Liver (tissue), 9 donors: Measurements from ENCODE around the gene NADK. TPM values are rescaled to one million over a fixed set of nuclear protein-coding genes. Genes with fewer than 3 reads are reported as not detected.
"Not testable (repeated sequence)": the region's sequence is repeated elsewhere in the genome, so short reads cannot be mapped to it uniquely, and the experiment has no call there.

ENCODE experiments used
- DNase-seq: peaks from one replicate; pipeline ENCODE4 v3.0.0-alpha.2; 2017; ENCODE audit warnings: low spot score
- H3K27ac ChIP-seq, 2 donors: one replicate each; pipeline ENCODE4 v1.7.0; 2013; ENCODE audit warnings: inconsistent platforms in 2 of 2, low read length in 2 of 2, control low read depth in 1 of 2, low read depth in 1 of 2, mild to moderate bottlenecking in 1 of 2
- H3K27me3 ChIP-seq, 4 donors: one replicate each; pipeline versions ENCODE4 v1.6.1 to v1.7.0; 2013; ENCODE audit warnings: low read length in 3 of 4, inconsistent platforms in 1 of 4, mild to moderate bottlenecking in 1 of 4, moderate library complexity in 1 of 4; ENCODE audit not compliant: control insufficient read depth in 4 of 4, insufficient read depth in 4 of 4
- H3K36me3 ChIP-seq, 4 donors: one replicate each; pipeline versions ENCODE4 v1.6.1 to v1.7.0; 2013; ENCODE audit warnings: low read length in 3 of 4, mild to moderate bottlenecking in 3 of 4, low read depth in 1 of 4, moderate library complexity in 1 of 4; ENCODE audit not compliant: control insufficient read depth in 4 of 4, insufficient read depth in 3 of 4
- H3K4me1 ChIP-seq, 4 donors: one replicate each; pipeline versions ENCODE4 v1.6.1 to v1.7.0; 2013; ENCODE audit warnings: low read length in 3 of 4, mild to moderate bottlenecking in 3 of 4, moderate library complexity in 1 of 4; ENCODE audit not compliant: control insufficient read depth in 4 of 4, insufficient read depth in 4 of 4
- H3K4me3 ChIP-seq, 3 donors: one replicate each; pipeline versions ENCODE4 v1.6.1 to v1.7.0; 2013; ENCODE audit warnings: low read length in 3 of 3, control low read depth in 1 of 3, low read depth in 1 of 3, mild to moderate bottlenecking in 1 of 3
- H3K9ac ChIP-seq, 2 donors: one replicate each; pipeline ENCODE4 v1.7.0; 2013; ENCODE audit warnings: low read length in 2 of 2, mild to moderate bottlenecking in 2 of 2, moderate library complexity in 2 of 2, control low read depth in 1 of 2, low read depth in 1 of 2
- H3K9me3 ChIP-seq, 4 donors: one replicate each; pipeline versions ENCODE4 v1.6.1 to v1.7.0; 2013; ENCODE audit warnings: low read length in 3 of 4; ENCODE audit not compliant: control insufficient read depth in 4 of 4
- FOXA1 ChIP-seq: IDR thresholded peaks from 2 replicates; pipeline ENCODE4 v1.6.1; 2016; ENCODE audit warnings: antibody characterized with exemption
- GABPA ChIP-seq, 2 donors: IDR thresholded peaks in 1 of 2; conservative IDR thresholded peaks in 1 of 2; 2 replicates each; pipeline ENCODE4 v1.6.1; 2016; ENCODE audit warnings: antibody characterized with exemption in 2 of 2, mild to moderate bottlenecking in 1 of 2, moderate library complexity in 1 of 2
- HNF4A ChIP-seq, 2 donors: conservative IDR thresholded peaks; 2 replicates each; pipeline ENCODE4 v1.6.1; 2016; ENCODE audit warnings: antibody characterized with exemption in 2 of 2, mild to moderate bottlenecking in 2 of 2
- HNF4G ChIP-seq: IDR thresholded peaks from 2 replicates; pipeline ENCODE4 v1.6.1; 2016; ENCODE audit warnings: antibody characterized with exemption
- JUND ChIP-seq, 2 donors: IDR thresholded peaks; 2 replicates each; pipeline ENCODE4 v1.6.1; 2016; ENCODE audit warnings: antibody characterized with exemption in 2 of 2
- MAX ChIP-seq: IDR thresholded peaks from 2 replicates; pipeline ENCODE4 v1.6.1; 2016; ENCODE audit warnings: antibody characterized with exemption
- SP1 ChIP-seq: IDR thresholded peaks from 2 replicates; pipeline ENCODE4 v1.6.1; 2018; ENCODE audit warnings: antibody characterized with exemption, mild to moderate bottlenecking
- TAF1 ChIP-seq: conservative IDR thresholded peaks from 2 replicates; pipeline ENCODE4 v1.6.1; 2016; ENCODE audit warnings: antibody characterized with exemption, mild to moderate bottlenecking
- YY1 ChIP-seq: IDR thresholded peaks from 2 replicates; pipeline ENCODE4 v1.6.1; 2016; ENCODE audit warnings: antibody characterized with exemption, mild to moderate bottlenecking
- WGBS: extraction: QIAGEN DNeasy Blood & Tissue Kit; methylation state at CpG from one replicate; pipeline ENCODE4 v1.1.7; 2013; 5-methylcytosine and 5-hydroxymethylcytosine counted together
- polyA plus RNA-seq, 2 donors: library from polyadenylated mRNA; stranded (reverse) in 1 of 2; unstranded in 1 of 2; fragments of 200-250 nt in 1 of 2; fragments of >200 nt in 1 of 2; fragmentation: Nextera tagmentation in 1 of 2; extraction: Ambion mirVana in 1 of 2; gene quantifications; one replicate each; pipeline versions ENCODE4 v1.2.1 to v1.2.3, GENCODE V29; 2013 to 2015
- total RNA-seq, 2 donors: library from RNA; depleted of rRNA; stranded (reverse); fragments of >200 nt; gene quantifications; one replicate each; pipeline ENCODE4 v1.2.3, GENCODE V29; 2014
- donor health status: healthy.
- donor health status: healthy.
- donor health status: healthy.
- donor health status: healthy.
- donor health status: healthy.

Gene NADK
- total and polyA plus RNA-seq, 4 donors: 39.2 to 105 (median 83.6) TPM

- H3K9me3 ChIP-seq: no peaks in the 10 kb centered on the region
- H3K27me3 ChIP-seq: no peaks in the 10 kb centered on the region
- 73% methylated on average over 7 of the region's 7 CpGs for WGBS
- TF ChIP-seq SP1 (no peak), JUND (IDR thresholded peaks at IDR 0.05) (no peak), GABPA (IDR thresholded peaks at IDR 0.05 in 1 of 2, conservative IDR thresholded peaks at IDR 0.05 in 1 of 2) (no peak), YY1 (no peak), FOXA1 (no peak), MAX (no peak), HNF4G (no peak), TAF1 (no peak), HNF4A (conservative IDR thresholded peaks at IDR 0.05) (no peak)
- H3K4me3 ChIP-seq: no peak overlapping the region
- no peak overlapping the region for H3K9ac ChIP-seq
- peaks cover 0 to 28% (median 18%) of the 10 kb centered on the region in 4 donors for H3K36me3 ChIP-seq
- no peak overlapping the region for H3K27ac ChIP-seq
- peaks cover 0 to 4% (median 3%) of the 10 kb centered on the region in 4 donors for H3K4me1 ChIP-seq
- DNase-seq: no peak
Measured at GRCh38 chr1:1721201-1721600, 57.1 kb downstream of the NADK start.

- not testable (repeated sequence) for H3K4me1 ChIP-seq, H3K9ac ChIP-seq, DNase-seq, H3K9me3 ChIP-seq, H3K27ac ChIP-seq, H3K27me3 ChIP-seq, H3K4me3 ChIP-seq
- H3K36me3 ChIP-seq: peaks cover 2 to 29% (median 17%) of the 10 kb centered on the region in 4 donors
- WGBS: 87% methylated on average over 15 of the region's 18 CpGs
Measured at GRCh38 chr1:1715109-1715883, 63.0 kb downstream of the NADK start.

GRCh38 chr1:1707897-1708296, 70.4 kb downstream of the NADK start:
- not testable (repeated sequence) for H3K9ac ChIP-seq, H3K36me3 ChIP-seq, H3K4me1 ChIP-seq, H3K27ac ChIP-seq, H3K9me3 ChIP-seq, H3K27me3 ChIP-seq, H3K4me3 ChIP-seq, DNase-seq
- WGBS: 97% methylated on average over 14 of the region's 20 CpGs

- not testable (repeated sequence) for H3K27me3 ChIP-seq, H3K4me3 ChIP-seq, H3K27ac ChIP-seq, H3K36me3 ChIP-seq, H3K9me3 ChIP-seq, H3K9ac ChIP-seq, DNase-seq, H3K4me1 ChIP-seq
- WGBS: 97% methylated on average over 11 of the region's 23 CpGs
Measured at GRCh38 chr1:1707241-1707640, 71.0 kb downstream of the NADK start.

GRCh38 chr1:1705623-1706022, 72.6 kb downstream of the NADK start:
- not testable (repeated sequence) for H3K27me3 ChIP-seq, H3K9ac ChIP-seq, H3K4me3 ChIP-seq, DNase-seq, H3K4me1 ChIP-seq, H3K36me3 ChIP-seq, H3K9me3 ChIP-seq, H3K27ac ChIP-seq
- WGBS: no CpG with 5 or more reads among the region's 10 CpGs

- not testable (repeated sequence) for H3K27me3 ChIP-seq, DNase-seq, H3K9me3 ChIP-seq, H3K4me1 ChIP-seq, H3K4me3 ChIP-seq, H3K27ac ChIP-seq, H3K9ac ChIP-seq, H3K36me3 ChIP-seq
- WGBS: 93% methylated on average over 26 of the region's 27 CpGs
Measured at GRCh38 chr1:1704284-1704957, 73.8 kb downstream of the NADK start.
